Upper lobe of right lung (tissue), 1 donor: Measurements from ENCODE around the gene PSAP. TPM values are rescaled to one million over a fixed set of nuclear protein-coding genes. Genes with fewer than 3 reads are reported as not detected.
A peak's percentile ranks its signal among the peaks of the same experiment; 100 is the strongest.

Experiments used
- ATAC-seq: fragments of 200-7000 bp; cut with Tn5 transposase; one replicate; pipeline ENCODE4 v1.9.1; 2020; ENCODE audit warnings: mild to moderate bottlenecking, moderate library complexity
- DNase-seq: peaks from one replicate; pipeline ENCODE4 v3.0.0-alpha.2; 2020
- H3K27ac ChIP-seq: fragments of 200-600 bp; one replicate; pipeline ENCODE4 v1.8.0; 2022
- H3K27me3 ChIP-seq: fragments of 200-600 bp; one replicate; pipeline ENCODE4 v1.8.0; 2022; ENCODE audit warnings: mild to moderate bottlenecking
- H3K36me3 ChIP-seq: fragments of 200-600 bp; one replicate; pipeline ENCODE4 v1.8.0; 2022
- H3K4me1 ChIP-seq: fragments of 200-600 bp; one replicate; pipeline ENCODE4 v1.8.0; 2022
- H3K4me3 ChIP-seq: fragments of 200-600 bp; one replicate; pipeline ENCODE4 v1.8.0; 2022; ENCODE audit warnings: mild to moderate bottlenecking
- H3K9me3 ChIP-seq: fragments of 200-600 bp; one replicate; pipeline ENCODE4 v1.8.0; 2022
- intact Hi-C: fragments of 100-400 bp; cut with DNase I; formaldehyde crosslinking; loops from one replicate; pipeline ENCODE4 v1.11.0; 2022
- total RNA-seq: library from RNA; stranded (reverse); fragmentation: NEBNext Ultra II Directional; extraction: Animal tissue kit (Norgen Biotek cat#: 25700); gene quantifications from one replicate; pipeline ENCODE4 v1.2.1, GENCODE V29; 2021
- TF ChIP-seq, protein P1 (sequence below): fragments of 200-600 bp; IDR thresholded peaks from one replicate; pipeline ENCODE4 v1.8.0; 2022; ENCODE audit warnings: antibody characterized with exemption
- donor health status: DM: no; HTN: yes; CAD: no; lungs with severe emphysema.

The PSAP gene
- total RNA-seq, 1 donor from 2014 or later, result 1,464 TPM

DNA sequence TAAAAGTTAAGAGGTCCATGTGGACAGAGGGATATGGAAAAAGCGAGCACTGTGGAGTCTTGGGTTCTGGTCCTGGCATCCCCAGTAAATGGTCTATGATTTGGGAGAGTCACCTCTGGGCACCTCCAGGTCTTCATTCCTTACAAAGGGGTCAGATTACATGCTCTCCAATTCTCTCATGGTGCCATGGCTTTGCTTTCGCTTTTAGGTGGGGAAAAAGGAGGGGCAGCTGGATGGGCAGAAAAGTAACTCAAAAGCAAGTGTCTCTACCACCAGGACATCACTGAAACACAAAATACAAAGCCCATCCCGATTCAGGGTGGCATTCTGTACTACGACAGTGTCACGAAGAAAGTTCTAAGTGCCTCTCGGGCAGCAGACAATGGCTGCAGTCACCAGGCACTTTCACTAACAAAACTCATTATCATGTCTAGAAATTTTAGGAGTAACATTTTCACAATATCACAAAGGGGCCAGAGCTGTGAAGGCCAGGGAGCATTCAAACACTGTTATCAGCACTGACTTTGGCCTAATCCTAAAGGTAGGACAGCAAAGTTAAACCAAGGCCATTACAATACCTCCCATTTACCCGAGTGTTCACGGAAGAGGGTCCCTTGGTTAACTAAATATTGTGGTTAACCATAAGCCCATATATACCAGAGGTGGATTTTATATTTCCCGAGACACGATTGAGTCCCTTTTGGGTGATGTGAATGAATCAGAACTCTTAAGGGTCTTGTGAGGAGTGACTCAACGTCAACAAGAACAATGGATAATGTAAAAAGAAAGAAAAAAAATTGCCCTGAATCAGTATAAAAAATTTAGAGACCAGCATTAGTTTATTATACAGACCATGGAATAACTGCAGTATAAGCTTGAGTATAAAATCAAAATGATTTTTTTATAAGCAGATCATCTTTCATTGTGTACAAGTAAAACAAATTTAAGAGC, 2.5 kb downstream of the PSAP start:
- TF ChIP-seq, protein P1, sequence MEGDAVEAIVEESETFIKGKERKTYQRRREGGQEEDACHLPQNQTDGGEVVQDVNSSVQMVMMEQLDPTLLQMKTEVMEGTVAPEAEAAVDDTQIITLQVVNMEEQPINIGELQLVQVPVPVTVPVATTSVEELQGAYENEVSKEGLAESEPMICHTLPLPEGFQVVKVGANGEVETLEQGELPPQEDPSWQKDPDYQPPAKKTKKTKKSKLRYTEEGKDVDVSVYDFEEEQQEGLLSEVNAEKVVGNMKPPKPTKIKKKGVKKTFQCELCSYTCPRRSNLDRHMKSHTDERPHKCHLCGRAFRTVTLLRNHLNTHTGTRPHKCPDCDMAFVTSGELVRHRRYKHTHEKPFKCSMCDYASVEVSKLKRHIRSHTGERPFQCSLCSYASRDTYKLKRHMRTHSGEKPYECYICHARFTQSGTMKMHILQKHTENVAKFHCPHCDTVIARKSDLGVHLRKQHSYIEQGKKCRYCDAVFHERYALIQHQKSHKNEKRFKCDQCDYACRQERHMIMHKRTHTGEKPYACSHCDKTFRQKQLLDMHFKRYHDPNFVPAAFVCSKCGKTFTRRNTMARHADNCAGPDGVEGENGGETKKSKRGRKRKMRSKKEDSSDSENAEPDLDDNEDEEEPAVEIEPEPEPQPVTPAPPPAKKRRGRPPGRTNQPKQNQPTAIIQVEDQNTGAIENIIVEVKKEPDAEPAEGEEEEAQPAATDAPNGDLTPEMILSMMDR, result no peak
- no peak for DNase-seq
- Histone ChIP-seq H3K36me3 (no peaks in the 10 kb centered on the region), H3K27ac (no peak overlapping the region), H3K9me3 (no peaks in the 10 kb centered on the region), H3K4me3 (peak overlapping the region; percentile 100), H3K27me3 (no peaks in the 10 kb centered on the region), H3K4me1 (peaks cover 48% of the 10 kb centered on the region)
- ATAC-seq, result no peak
- intact Hi-C loops, result no loop called here

DNA sequence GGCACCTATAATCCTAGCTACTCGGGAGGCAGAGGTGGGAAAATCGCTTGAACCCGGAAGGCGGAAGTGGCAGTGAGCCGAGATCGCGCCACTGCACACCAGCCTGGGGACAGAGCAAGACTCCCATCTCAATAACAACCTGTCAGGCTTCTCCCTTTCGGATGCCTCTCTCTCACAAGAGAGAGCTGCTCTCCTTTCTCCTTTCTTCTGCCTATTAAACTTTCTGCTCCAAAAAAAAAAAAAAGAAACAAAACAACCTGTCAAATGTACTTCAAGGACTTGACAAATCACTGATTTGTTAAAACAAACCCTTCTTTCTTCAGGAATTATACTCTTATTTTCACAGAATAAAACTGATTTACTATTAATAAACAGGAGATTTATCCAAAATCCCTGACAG, 3.6 kb downstream of the PSAP start:
- peak; percentile 11 for DNase-seq

DNA sequence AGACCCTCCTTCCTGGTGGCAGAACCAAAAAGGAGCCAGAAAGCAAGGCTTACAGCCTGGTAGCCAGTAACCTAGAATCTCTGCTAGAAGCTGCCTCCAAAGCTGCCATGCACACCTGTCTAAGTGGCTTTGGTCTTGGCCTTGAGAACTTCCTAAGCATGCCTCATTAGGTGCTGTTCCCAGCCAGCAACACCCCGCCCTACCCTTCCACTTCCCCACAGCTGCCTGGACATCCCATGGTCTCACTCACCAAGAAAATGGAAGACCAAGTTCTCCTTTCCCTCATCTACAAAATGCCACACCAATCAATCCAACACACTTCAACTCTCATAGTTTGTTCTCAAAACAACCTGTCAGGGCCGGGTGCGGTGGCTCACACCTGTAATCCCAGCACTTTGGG, 4.2 kb downstream of the PSAP start:
- no peak for ATAC-seq
- no peaks in the 10 kb centered on the region for H3K27me3 ChIP-seq
- peaks cover 61% of the 10 kb centered on the region for H3K4me1 ChIP-seq
- no peaks in the 10 kb centered on the region for H3K36me3 ChIP-seq
- no peak overlapping the region for H3K27ac ChIP-seq
- peak; percentile 57 for DNase-seq
- no peaks in the 10 kb centered on the region for H3K9me3 ChIP-seq
- TF ChIP-seq, protein P1, result no peak
- H3K4me3 ChIP-seq, result no peak overlapping the region
- intact Hi-C loops, result no loop called here

More for the DNA sequence above, 3.6 kb downstream of the PSAP start:
- H3K36me3 ChIP-seq, result no peaks in the 10 kb centered on the region
- H3K9me3 ChIP-seq, result no peaks in the 10 kb centered on the region
- H3K27me3 ChIP-seq, result no peaks in the 10 kb centered on the region
- no peak overlapping the region for H3K27ac ChIP-seq
- H3K4me3 ChIP-seq, result no peak overlapping the region
- ATAC-seq, result no peak
- peaks cover 58% of the 10 kb centered on the region for H3K4me1 ChIP-seq
- intact Hi-C loops, result no loop called here
- TF ChIP-seq, protein P1, result no peak

DNA sequence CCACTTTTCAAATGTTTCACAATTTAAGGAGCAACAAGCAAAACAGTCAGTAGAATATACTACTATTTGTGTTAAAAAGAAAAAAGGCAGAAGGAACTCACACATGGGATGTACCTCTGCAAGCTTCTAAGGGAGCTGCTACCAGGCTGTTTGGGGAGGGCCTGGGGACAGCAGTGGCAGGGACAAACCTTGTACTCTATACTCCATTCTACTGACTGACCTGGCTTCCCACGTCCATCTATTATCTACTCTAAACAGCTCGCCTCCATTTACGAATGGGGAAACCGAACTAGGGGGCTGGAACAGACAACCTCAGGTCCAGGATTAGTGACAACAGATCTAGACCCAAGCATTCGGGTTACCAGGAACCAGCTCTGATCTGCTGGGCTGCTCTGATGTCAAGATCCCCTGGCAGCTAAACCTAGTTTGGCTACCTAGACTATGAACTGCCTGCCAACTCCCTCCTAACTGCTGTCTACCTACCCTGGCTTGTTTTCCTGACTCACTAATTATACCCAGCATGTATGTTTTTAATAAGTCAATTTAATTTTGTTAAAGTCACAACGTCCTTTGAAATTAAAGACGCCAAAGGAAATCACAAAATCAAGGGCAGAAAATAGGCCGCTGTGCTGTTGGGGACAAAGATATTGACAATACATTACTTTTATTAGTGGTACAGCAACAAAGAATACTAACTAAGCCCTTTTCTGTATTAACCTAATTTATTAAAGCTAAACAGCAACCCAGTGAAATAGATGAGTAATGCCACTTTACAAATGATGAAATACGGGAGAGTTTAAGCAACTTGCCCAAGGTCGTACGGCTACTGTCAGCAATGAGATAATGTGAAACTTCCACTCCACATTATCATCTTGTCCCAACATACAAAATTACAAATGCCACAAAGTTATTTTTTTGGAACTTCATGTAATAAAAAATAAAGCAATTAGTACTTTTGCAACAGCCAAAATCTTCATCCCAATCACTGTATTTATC, 5.3 kb downstream of the PSAP start:
- no peaks in the 10 kb centered on the region for H3K9me3 ChIP-seq
- no peak for ATAC-seq
- peak; percentile 7 for DNase-seq
- H3K36me3 ChIP-seq, result no peaks in the 10 kb centered on the region
- no peak overlapping the region for H3K27ac ChIP-seq
- no peaks in the 10 kb centered on the region for H3K27me3 ChIP-seq
- TF ChIP-seq, protein P1, result no peak
- peaks cover 65% of the 10 kb centered on the region for H3K4me1 ChIP-seq
- no peak overlapping the region for H3K4me3 ChIP-seq
- intact Hi-C loops, result no loop called here

DNA sequence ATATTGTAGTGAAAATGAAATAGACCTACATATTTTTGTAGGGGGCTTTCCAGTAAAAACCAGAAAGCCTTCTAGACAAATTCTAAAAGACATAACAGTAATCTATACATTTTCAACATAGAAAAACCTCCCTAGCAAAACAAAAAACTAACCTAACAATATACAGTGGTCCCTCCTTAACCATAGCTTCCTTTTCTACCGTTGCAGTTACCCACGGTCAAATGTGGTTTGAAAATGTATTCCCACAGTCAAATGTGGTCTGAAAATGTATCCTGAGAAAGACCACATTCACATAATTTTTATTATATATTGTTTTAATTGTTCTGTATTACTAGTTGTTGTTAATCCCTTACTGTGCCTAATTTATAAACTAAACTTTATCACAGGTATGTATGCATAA, 6.4 kb downstream of the PSAP start:
- H3K27me3 ChIP-seq, result no peaks in the 10 kb centered on the region
- no peak overlapping the region for H3K4me3 ChIP-seq
- no peaks in the 10 kb centered on the region for H3K36me3 ChIP-seq
- DNase-seq (no peak), ATAC-seq (no peak)
- H3K4me1 ChIP-seq, result peaks cover 75% of the 10 kb centered on the region
- intact Hi-C loops, result no loop called here
- no peaks in the 10 kb centered on the region for H3K9me3 ChIP-seq
- H3K27ac ChIP-seq, result no peak overlapping the region
- TF ChIP-seq, protein P1, result no peak
